Loucy (cell line): ENCODE measurements around the gene SPOCK1.
A peak's percentile ranks its signal among the peaks of the same experiment; 100 is the strongest.

Source experiments
- H2AFZ ChIP-seq: fragments of 200-600 bp; sonication (generic); 2 replicates; pipeline ENCODE4 v1.6.0; 2016; ENCODE audit warnings: antibody characterized with exemption, mild to moderate bottlenecking, low read length, moderate library complexity
- H3F3A ChIP-seq: fragments of 200-600 bp; 2 replicates; pipeline ENCODE4 v1.6.0; 2016; ENCODE audit warnings: antibody characterized with exemption, low read depth, mild to moderate bottlenecking
- H3K27me3 ChIP-seq: fragments of 200-600 bp; sonication (generic); 2 replicates; pipeline ENCODE4 v1.6.1; 2014; ENCODE audit warnings: low read length, mild to moderate bottlenecking; ENCODE audit not compliant: insufficient read depth, poor library complexity, severe bottlenecking
- H3K36me3 ChIP-seq: fragments of 200-600 bp; sonication (generic); 2 replicates; pipeline ENCODE4 v1.6.1; 2016; ENCODE audit warnings: low read length; ENCODE audit not compliant: insufficient read depth
- H3K4me1 ChIP-seq: fragments of 200-600 bp; sonication (generic); 2 replicates; pipeline ENCODE4 v1.5.1; 2014; ENCODE audit warnings: low read length, mild to moderate bottlenecking; ENCODE audit not compliant: insufficient read depth, poor library complexity, severe bottlenecking
- H3K4me2 ChIP-seq: fragments of 200-600 bp; sonication (generic); 2 replicates; pipeline ENCODE4 v1.6.0; 2014; ENCODE audit warnings: antibody characterized with exemption, low read length, low read depth, mild to moderate bottlenecking; ENCODE audit not compliant: poor library complexity, severe bottlenecking
- H3K4me3 ChIP-seq: fragments of 200-600 bp; sonication (generic); 2 replicates; pipeline ENCODE4 v1.5.1; 2014; ENCODE audit warnings: low read length, mild to moderate bottlenecking, mixed read lengths; ENCODE audit not compliant: poor library complexity, severe bottlenecking
- H3K79me2 ChIP-seq: fragments of 200-600 bp; sonication (generic); 2 replicates; pipeline ENCODE4 v1.6.1; 2014; ENCODE audit warnings: low read length; ENCODE audit not compliant: insufficient read depth
- H3K9ac ChIP-seq: fragments of 200-600 bp; sonication (generic); 2 replicates; pipeline ENCODE4 v1.6.0; 2014; ENCODE audit warnings: mild to moderate bottlenecking, low read depth, low read length, moderate library complexity; ENCODE audit not compliant: poor library complexity, severe bottlenecking
- H3K9me2 ChIP-seq: fragments of 200-600 bp; sonication (generic); replicated peaks from 2 replicates; pipeline ENCODE4 v1.6.1; 2016; ENCODE audit warnings: low read depth, low read length, mixed read lengths
- H3K9me3 ChIP-seq: fragments of 200-600 bp; sonication (generic); 2 replicates; pipeline ENCODE4 v1.6.1; 2014; ENCODE audit warnings: mild to moderate bottlenecking, antibody characterized with exemption, low read length, low read depth; ENCODE audit not compliant: insufficient read depth
- H4K20me1 ChIP-seq: fragments of 200-600 bp; sonication (generic); 2 replicates; pipeline ENCODE4 v1.6.0; 2014; ENCODE audit warnings: antibody characterized with exemption, low read length, mild to moderate bottlenecking; ENCODE audit not compliant: insufficient read depth, poor library complexity, severe bottlenecking
- EZH2phosphoT487 ChIP-seq: fragments of 200-600 bp; IDR thresholded peaks from 2 replicates; pipeline ENCODE4 v1.6.1; 2018; ENCODE audit warnings: antibody characterized with exemption, mild to moderate bottlenecking, moderate library complexity, borderline replicate concordance
- TF ChIP-seq, protein P1 (sequence below): fragments of 200-600 bp; sonication (generic); conservative IDR thresholded peaks from 2 replicates; pipeline ENCODE4 v1.5.1; 2014; ENCODE audit warnings: mild to moderate bottlenecking, antibody characterized with exemption, low read length

The SPOCK1 gene

GRCh38 chr5:137078171-137078665 is 420.9 kb downstream of the SPOCK1 start:
- Histone ChIP-seq H3K27me3 (no peaks in the 10 kb centered on the region), H3K4me3 (no peak overlapping the region), H3K9me3 (no peaks in the 10 kb centered on the region), H3K9ac (no peak overlapping the region), H3K4me1 (no peaks in the 10 kb centered on the region), H4K20me1 (no peaks in the 10 kb centered on the region), H3K36me3 (no peaks in the 10 kb centered on the region), H3K9me2 (no peaks in the 10 kb centered on the region), H2AFZ (no peak overlapping the region), H3K4me2 (no peak overlapping the region), H3F3A (no peaks in the 10 kb centered on the region), H3K79me2 (no peaks in the 10 kb centered on the region)
- TF ChIP-seq EZH2phosphoT487 = no peak
- TF ChIP-seq, protein P1, sequence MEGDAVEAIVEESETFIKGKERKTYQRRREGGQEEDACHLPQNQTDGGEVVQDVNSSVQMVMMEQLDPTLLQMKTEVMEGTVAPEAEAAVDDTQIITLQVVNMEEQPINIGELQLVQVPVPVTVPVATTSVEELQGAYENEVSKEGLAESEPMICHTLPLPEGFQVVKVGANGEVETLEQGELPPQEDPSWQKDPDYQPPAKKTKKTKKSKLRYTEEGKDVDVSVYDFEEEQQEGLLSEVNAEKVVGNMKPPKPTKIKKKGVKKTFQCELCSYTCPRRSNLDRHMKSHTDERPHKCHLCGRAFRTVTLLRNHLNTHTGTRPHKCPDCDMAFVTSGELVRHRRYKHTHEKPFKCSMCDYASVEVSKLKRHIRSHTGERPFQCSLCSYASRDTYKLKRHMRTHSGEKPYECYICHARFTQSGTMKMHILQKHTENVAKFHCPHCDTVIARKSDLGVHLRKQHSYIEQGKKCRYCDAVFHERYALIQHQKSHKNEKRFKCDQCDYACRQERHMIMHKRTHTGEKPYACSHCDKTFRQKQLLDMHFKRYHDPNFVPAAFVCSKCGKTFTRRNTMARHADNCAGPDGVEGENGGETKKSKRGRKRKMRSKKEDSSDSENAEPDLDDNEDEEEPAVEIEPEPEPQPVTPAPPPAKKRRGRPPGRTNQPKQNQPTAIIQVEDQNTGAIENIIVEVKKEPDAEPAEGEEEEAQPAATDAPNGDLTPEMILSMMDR = no peak

DNA sequence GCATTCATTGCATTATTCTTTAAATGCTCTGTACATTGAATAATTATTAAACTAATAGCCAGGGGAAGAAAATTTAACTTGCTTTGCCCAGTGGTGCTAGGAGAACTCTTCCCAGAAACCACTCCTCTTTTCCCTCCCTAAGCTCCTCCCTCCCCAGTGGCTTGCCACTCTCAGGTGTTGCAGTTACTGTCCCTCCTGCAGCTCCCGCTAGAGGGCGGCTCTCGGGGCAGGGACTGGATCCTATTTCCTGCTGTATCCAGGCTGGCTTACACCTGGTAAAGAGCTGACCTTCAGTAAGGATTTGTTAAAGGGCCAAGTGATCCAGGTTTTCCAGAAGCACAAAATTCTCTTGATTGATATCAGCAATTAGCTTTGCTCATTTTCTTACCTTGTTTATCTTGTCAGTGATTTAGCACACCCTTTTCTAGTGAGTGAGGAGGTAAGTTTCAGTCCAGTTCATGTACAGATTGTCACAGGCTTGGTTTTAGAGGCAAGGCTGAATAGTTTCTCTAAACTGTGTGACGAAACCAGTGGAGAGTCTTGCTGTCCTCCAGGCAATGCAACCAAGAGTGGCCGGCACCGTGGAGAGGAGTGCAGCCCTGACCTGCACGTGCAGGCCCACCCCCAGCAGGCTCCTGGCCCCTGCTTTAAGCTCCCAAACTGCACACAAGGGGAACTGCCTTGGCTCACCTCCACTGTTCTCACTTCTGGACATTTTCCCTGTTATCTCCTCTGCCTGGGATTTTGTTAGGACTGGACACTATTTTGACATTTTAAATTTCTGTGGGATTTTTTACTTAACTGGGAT is 423.8 kb downstream of the SPOCK1 start:
- no peak overlapping the region for H3K9ac ChIP-seq
- no peaks in the 10 kb centered on the region for H3K4me1 ChIP-seq
- no peak overlapping the region for H2AFZ ChIP-seq
- no peaks in the 10 kb centered on the region for H4K20me1 ChIP-seq
- no peaks in the 10 kb centered on the region for H3F3A ChIP-seq
- no peaks in the 10 kb centered on the region for H3K79me2 ChIP-seq
- H3K4me3 ChIP-seq = no peak overlapping the region
- no peak overlapping the region for H3K4me2 ChIP-seq
- no peaks in the 10 kb centered on the region for H3K27me3 ChIP-seq
- no peaks in the 10 kb centered on the region for H3K9me3 ChIP-seq
- TF ChIP-seq EZH2phosphoT487 = no peak
- TF ChIP-seq, protein P1 = peak; percentile 89
- no peaks in the 10 kb centered on the region for H3K9me2 ChIP-seq
- no peaks in the 10 kb centered on the region for H3K36me3 ChIP-seq

DNA sequence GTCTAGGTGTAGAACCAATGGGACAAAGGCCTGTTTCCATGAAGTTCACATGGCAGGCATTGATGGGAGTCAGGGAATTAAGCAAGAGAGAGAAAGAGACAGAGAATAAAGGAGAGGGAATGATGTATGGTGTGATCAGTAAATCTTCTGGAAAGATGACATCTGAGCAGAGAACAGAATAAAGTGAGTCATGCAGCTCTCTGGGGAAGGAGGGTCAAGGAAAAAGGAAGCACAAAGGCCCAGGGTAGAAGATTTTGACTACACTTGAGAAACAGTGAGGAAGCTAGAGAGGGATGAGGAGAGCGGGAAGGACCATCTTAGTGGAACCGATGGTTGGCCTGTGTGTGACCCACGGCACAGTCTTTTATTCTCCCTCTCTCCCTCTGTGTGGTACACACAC is 425.9 kb downstream of the SPOCK1 start:
- Histone ChIP-seq H3K9me3 (no peaks in the 10 kb centered on the region), H2AFZ (no peak overlapping the region), H3K79me2 (no peaks in the 10 kb centered on the region), H3K27me3 (no peaks in the 10 kb centered on the region), H3K9me2 (no peaks in the 10 kb centered on the region), H3K9ac (no peak overlapping the region), H3F3A (no peaks in the 10 kb centered on the region), H3K36me3 (no peaks in the 10 kb centered on the region), H4K20me1 (no peaks in the 10 kb centered on the region), H3K4me3 (no peak overlapping the region), H3K4me1 (no peaks in the 10 kb centered on the region), H3K4me2 (no peak overlapping the region)
- no peak for TF ChIP-seq EZH2phosphoT487
